Measurements from ENCODE around the gene NDNF. TPM values are rescaled to one million over a fixed set of nuclear protein-coding genes. Genes with fewer than 3 reads are reported as not detected.

NDNF gene
- total RNA-seq, 4 donors from 2014 or later, result 2.9 to 6.7 (median 4.8) TPM

- DNase-seq (ENCODE audit: low spot score in 2 of 2), result no peak
- 96 to 97% methylated on average over 4 of the region's 4 CpGs for WGBS, 2 donors
- TF ChIP-seq POLR2A (IDR thresholded peaks at IDR 0.05), result no peak
- TF ChIP-seq, protein P1, sequence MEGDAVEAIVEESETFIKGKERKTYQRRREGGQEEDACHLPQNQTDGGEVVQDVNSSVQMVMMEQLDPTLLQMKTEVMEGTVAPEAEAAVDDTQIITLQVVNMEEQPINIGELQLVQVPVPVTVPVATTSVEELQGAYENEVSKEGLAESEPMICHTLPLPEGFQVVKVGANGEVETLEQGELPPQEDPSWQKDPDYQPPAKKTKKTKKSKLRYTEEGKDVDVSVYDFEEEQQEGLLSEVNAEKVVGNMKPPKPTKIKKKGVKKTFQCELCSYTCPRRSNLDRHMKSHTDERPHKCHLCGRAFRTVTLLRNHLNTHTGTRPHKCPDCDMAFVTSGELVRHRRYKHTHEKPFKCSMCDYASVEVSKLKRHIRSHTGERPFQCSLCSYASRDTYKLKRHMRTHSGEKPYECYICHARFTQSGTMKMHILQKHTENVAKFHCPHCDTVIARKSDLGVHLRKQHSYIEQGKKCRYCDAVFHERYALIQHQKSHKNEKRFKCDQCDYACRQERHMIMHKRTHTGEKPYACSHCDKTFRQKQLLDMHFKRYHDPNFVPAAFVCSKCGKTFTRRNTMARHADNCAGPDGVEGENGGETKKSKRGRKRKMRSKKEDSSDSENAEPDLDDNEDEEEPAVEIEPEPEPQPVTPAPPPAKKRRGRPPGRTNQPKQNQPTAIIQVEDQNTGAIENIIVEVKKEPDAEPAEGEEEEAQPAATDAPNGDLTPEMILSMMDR (IDR thresholded peaks at IDR 0.05), result no peak
- no peak overlapping the region for H3K4me3 ChIP-seq (ENCODE audit: low read depth, poor library complexity, severe bottlenecking)
- intact Hi-C loops (cut with DNase I; ENCODE audit: low total_unique reads), result no loop called here
These were observed 35.2 kb upstream of the NDNF start for GRCh38 chr4:121107507-121107906.

DNA sequence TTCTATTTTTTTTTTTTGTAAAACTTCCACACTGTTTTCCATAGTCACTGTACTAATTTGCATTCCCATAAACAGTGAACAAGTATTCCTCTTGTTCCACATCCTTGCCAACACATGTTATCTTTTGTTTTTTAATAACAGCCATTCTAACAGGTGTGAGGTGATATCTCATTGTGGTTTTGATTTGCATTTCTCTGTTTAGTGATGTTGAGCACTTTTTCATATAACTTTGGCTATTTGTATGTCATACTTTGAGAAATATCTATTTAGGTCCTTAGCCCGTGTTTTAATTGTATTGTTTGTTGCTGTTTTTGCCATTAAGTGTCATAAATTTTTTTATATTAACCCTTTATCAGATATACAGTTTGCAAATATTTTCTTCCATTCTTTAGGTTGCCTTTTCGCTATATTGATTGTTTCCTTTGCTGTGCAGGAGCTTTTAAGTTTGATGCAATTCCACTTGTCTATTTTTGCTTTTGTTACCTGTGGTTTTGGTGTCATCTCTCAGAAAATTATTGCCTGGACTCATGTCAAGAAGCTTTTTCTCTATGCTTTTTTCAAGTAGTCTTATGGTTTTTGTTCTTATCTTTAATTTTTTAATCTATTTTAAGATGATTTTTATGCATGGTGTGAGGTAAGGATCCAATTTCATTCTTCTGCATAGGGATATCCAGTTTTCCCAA, 27.9 kb upstream of the NDNF start:
- H3K4me3 ChIP-seq (ENCODE audit: low read depth, poor library complexity, severe bottlenecking), result no peak overlapping the region
- WGBS, 2 donors, result 83 to 86% methylated on average over 2 of the region's 2 CpGs
- TF ChIP-seq, protein P1 (IDR thresholded peaks at IDR 0.05), result no peak
- no peak for TF ChIP-seq POLR2A (IDR thresholded peaks at IDR 0.05)
- intact Hi-C loops (cut with DNase I; ENCODE audit: low total_unique reads), result no loop called here
- DNase-seq (ENCODE audit: low spot score in 2 of 2), result no peak

- intact Hi-C loops (cut with DNase I; ENCODE audit: low total_unique reads), result no loop called here
- TF ChIP-seq POLR2A (IDR thresholded peaks at IDR 0.05), result no peak
- TF ChIP-seq, protein P1 (IDR thresholded peaks at IDR 0.05), result no peak
- no peak for DNase-seq (ENCODE audit: low spot score in 2 of 2)
- WGBS, 2 donors, result 67 to 68% methylated on average over 2 of the region's 2 CpGs
- no peak overlapping the region for H3K4me3 ChIP-seq (ENCODE audit: low read depth, poor library complexity, severe bottlenecking)
These were observed 25.9 kb upstream of the NDNF start for GRCh38 chr4:121098266-121098665.

DNA sequence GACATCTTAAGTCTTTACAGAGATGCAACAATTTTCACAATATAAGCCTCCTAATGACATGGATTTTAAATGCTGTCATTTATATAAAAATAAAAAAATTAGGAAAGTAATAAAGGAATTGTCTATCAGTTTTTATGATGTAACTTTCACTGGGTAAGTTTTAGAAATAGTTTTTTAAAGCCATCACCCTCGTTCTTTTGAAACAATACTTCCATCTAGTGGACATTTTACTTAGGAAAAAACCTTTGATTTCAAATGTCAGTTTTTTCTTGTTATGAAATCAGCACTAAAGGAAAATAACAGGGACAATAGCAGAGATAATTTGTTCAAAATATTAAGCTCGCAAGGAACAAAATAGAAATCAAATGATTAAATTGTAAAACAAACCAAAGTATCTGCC, 24.3 kb upstream of the NDNF start:
- WGBS, 2 donors, result 19 to 25% methylated on average over 2 of the region's 2 CpGs
- TF ChIP-seq, protein P1 (IDR thresholded peaks at IDR 0.05), result no peak
- TF ChIP-seq POLR2A (IDR thresholded peaks at IDR 0.05), result no peak
- intact Hi-C loops (cut with DNase I; ENCODE audit: low total_unique reads), result no loop called here
- DNase-seq (ENCODE audit: low spot score in 2 of 2), result no peak
- no peak overlapping the region for H3K4me3 ChIP-seq (ENCODE audit: low read depth, poor library complexity, severe bottlenecking)

- intact Hi-C loops (cut with DNase I; ENCODE audit: low total_unique reads), result no loop called here
These were observed 23.9 kb upstream of the NDNF start for GRCh38 chr4:121096191-121096590.

DNA sequence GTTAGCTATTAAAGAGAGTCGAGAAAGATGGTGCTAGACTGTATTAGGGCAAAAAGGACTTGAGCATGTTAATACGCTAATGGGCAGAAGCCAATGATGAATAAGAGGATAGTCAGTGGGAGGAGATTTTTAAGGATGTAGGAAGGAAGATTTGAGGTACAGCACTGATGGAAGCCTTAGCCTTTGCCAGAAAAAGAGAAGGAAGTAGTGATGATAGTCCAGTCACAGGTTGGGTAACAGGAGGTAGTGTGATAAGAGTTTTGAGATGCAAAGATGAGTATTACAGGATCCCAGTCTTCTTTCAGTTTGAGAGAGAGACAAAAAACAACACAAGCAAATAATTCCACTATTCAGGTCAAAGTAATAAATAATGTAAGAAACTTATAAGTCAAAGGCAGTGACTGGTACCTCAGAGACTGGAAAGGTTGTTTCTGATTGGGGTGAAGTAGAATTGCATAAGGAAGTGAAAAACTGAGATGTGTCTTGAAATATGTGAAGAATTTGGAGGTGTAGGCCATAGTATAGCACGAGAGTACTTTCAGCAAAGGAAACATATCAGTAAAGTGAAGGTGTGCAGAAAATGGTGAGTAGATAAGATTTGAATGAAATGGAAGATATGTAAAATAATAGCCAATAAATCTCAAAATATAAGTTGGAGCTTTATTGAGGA, 22.1 kb upstream of the NDNF start:
- WGBS, 2 donors, result 84 to 85% methylated on average over 3 of the region's 3 CpGs

More at GRCh38 chr4:121096191-121096590, 23.9 kb upstream of the NDNF start:
- no peak for TF ChIP-seq POLR2A (IDR thresholded peaks at IDR 0.05)
- no peak for DNase-seq (ENCODE audit: low spot score in 2 of 2)
- H3K4me3 ChIP-seq (ENCODE audit: low read depth, poor library complexity, severe bottlenecking), result no peak overlapping the region

More for the DNA sequence above, 22.1 kb upstream of the NDNF start:
- no peak overlapping the region for H3K4me3 ChIP-seq (ENCODE audit: low read depth, poor library complexity, severe bottlenecking)
- intact Hi-C loops (cut with DNase I; ENCODE audit: low total_unique reads), result no loop called here
- TF ChIP-seq POLR2A (IDR thresholded peaks at IDR 0.05), result no peak
- TF ChIP-seq, protein P1 (IDR thresholded peaks at IDR 0.05), result no peak
- no peak for DNase-seq (ENCODE audit: low spot score in 2 of 2)

All from lower leg skin (tissue), 4 donors.